GM12878 (cell line): ENCODE data around the gene CACTIN. TPM values are rescaled to one million over a fixed set of nuclear protein-coding genes. Genes with fewer than 3 reads are reported as not detected.

ENCODE experiments used
- ATAC-seq: fragments of 200-7000 bp; cut with Tn5 transposase; 3 replicates; pipeline ENCODE4 v1.9.1; 2020; ENCODE audit warnings: mild to moderate bottlenecking, moderate library complexity
- BruUV-seq: library from RNA; stranded (reverse); fragments of 400-500 nt; replicated peaks from 2 replicates; lab custom pipeline; 2021; lab: Mats Ljungman, UMichigan
- CTCF ChIA-PET: fragments of 300-600 bp; sonication (Branson Sonifier 250); formaldehyde crosslinking; extraction: SDS; loops from one replicate; lab custom pipeline; 2021; ENCODE audit warnings: inconsistent platforms; lab: Yijun Ruan, JAX
- POLR2A ChIA-PET: fragments of 350-600 bp; formaldehyde crosslinking; extraction: SDS; loops from one replicate; lab custom pipeline; 2021; ENCODE audit warnings: inconsistent platforms; lab: Charles Lee
- RAD21 ChIA-PET: fragments of 300-600 bp; sonication (Branson Sonifier 250); formaldehyde crosslinking; loops from one replicate; lab custom pipeline; 2023; ENCODE audit warnings: antibody characterized with exemption; ENCODE audit not compliant: unreplicated experiment; lab: Charles Lee
- SMC1A ChIA-PET: fragments of 300-600 bp; sonication (Branson Sonifier 250); formaldehyde crosslinking; loops from one replicate; lab custom pipeline; 2023; ENCODE audit not compliant: unreplicated experiment, uncharacterized antibody; lab: Charles Lee
- DNase-seq: peaks from one replicate; pipeline ENCODE4 v3.0.0-alpha.2; 2011; ENCODE audit warnings: low read depth, low spot score
- FAIRE-seq: peaks from 3 replicates; lab custom pipeline; 2011; peaks lifted over from hg19 to GRCh38; lab: Jason Lieb, UNC
- H2AFZ ChIP-seq: 2 replicates; pipeline ENCODE4 v1.6.0; 2011; ENCODE audit warnings: low read depth, low read length, control low read depth; ENCODE audit not compliant: control insufficient read depth
- H3K27ac ChIP-seq: 2 replicates; pipeline ENCODE4 v1.5.1; 2011; ENCODE audit warnings: control low read depth; ENCODE audit not compliant: control insufficient read depth, insufficient read depth
- H3K27me3 ChIP-seq, 2 experiments: replicated peaks in 1 of 2; 2 replicates each; pipeline versions ENCODE4 v1.6.0 to v1.6.1; 2011; ENCODE audit warnings: low read length in 1 of 2; ENCODE audit not compliant: control insufficient read depth in 2 of 2, insufficient read depth in 2 of 2
- H3K36me3 ChIP-seq, 2 experiments: 2 replicates each; pipeline ENCODE4 v1.5.1; 2011; ENCODE audit warnings: low read length in 1 of 2; ENCODE audit not compliant: control insufficient read depth in 2 of 2, insufficient read depth in 2 of 2
- H3K4me1 ChIP-seq: 2 replicates; pipeline ENCODE4 v1.6.1; 2011; ENCODE audit warnings: mild to moderate bottlenecking, low read length, moderate library complexity, mixed read lengths; ENCODE audit not compliant: control insufficient read depth, insufficient read depth
- H3K4me2 ChIP-seq: 2 replicates; pipeline ENCODE4 v1.6.0; 2011; ENCODE audit warnings: control low read depth; ENCODE audit not compliant: control insufficient read depth, insufficient read depth
- H3K4me3 ChIP-seq: fragments of 200-600 bp; sonication (generic); 2 replicates; pipeline ENCODE4 v1.5.1; 2016
- H3K79me2 ChIP-seq: 2 replicates; pipeline ENCODE4 v1.6.0; 2011; ENCODE audit warnings: low read length; ENCODE audit not compliant: control insufficient read depth, insufficient read depth
- H3K9ac ChIP-seq: 2 replicates; pipeline ENCODE4 v1.8.0; 2011; ENCODE audit warnings: low read length, control low read depth, mixed read lengths; ENCODE audit not compliant: control insufficient read depth, insufficient read depth
- H3K9me3 ChIP-seq: replicated peaks from 3 replicates; pipeline ENCODE4 v1.5.1; 2011; ENCODE audit warnings: mild to moderate bottlenecking, low read length; ENCODE audit not compliant: control insufficient read depth, insufficient read depth
- H4K20me1 ChIP-seq: 2 replicates; pipeline ENCODE4 v1.6.0; 2011; ENCODE audit not compliant: control insufficient read depth, insufficient read depth
- CBX3 ChIP-seq: fragments of 200-600 bp; sonication (generic); IDR thresholded peaks from 2 replicates; pipeline ENCODE4 v1.6.1; 2016; ENCODE audit warnings: low read depth, borderline replicate concordance
- EGR1 ChIP-seq, 2 experiments: IDR thresholded peaks; 1 replicate in 1 of 2; 2 replicates in 1 of 2; pipeline ENCODE4 v1.6.1; 2011 to 2012; ENCODE audit warnings: low read depth in 2 of 2, low read length in 2 of 2, borderline replicate concordance in 1 of 2, mild to moderate bottlenecking in 1 of 2, moderate library complexity in 1 of 2
- POLR2A ChIP-seq: IDR thresholded peaks from 2 replicates; pipeline ENCODE4 v1.6.1; 2011; ENCODE audit warnings: low read depth, mild to moderate bottlenecking, low read length
- RELB ChIP-seq: fragments of 450-650 bp; IDR thresholded peaks from 2 replicates; pipeline ENCODE4 v1.6.1; 2017; ENCODE audit warnings: low read depth, mild to moderate bottlenecking, moderate library complexity
- WGBS: methylation state at CpG from one replicate; pipeline ENCODE4 v1.1.6; 2016; ENCODE audit warnings: low lambda C conversion rate; ENCODE audit not compliant: insufficient replicate concordance, insufficient coverage; ENCODE audit errors: missing lambda C conversion rate; 5-methylcytosine and 5-hydroxymethylcytosine counted together
- in situ Hi-C: fragments of 300-500 bp; cut with MboI; formaldehyde crosslinking; loops from 9 replicates; pipeline ENCODE4 v1.14.3; 2018; ENCODE audit warnings: mixed read lengths
- intact Hi-C: fragments of 100-400 bp; cut with micrococcal nuclease; formaldehyde crosslinking; loops from one replicate; pipeline ENCODE4 v1.14.2; 2022; ENCODE audit not compliant: unreplicated experiment
- polyA plus RNA-seq, 11 experiments: library from polyadenylated mRNA; depleted of rRNA in 4 of 11; unstranded in 6 of 11; stranded (reverse) in 5 of 11; fragments of >200 nt; fragmentation: Nextera tagmentation in 4 of 11; fragmentation: Illumina TruSeq in 1 of 11; extraction: Ambion mirVana in 4 of 11; extraction: Trizol in 1 of 11; gene quantifications; 1 replicate in 1 of 11; 2 replicates in 10 of 11; pipeline versions ENCODE4 v1.2.1 to v1.2.3, GENCODE V29; 2011 to 2016; ENCODE audit warnings: inconsistent platforms in 2 of 11, missing spikeins in 2 of 11, low read depth in 1 of 11
- total RNA-seq, 4 experiments: library from RNA; depleted of rRNA in 3 of 4; stranded (reverse); fragments of >200 nt in 3 of 4; fragmentation: Illumina TruSeq in 1 of 4; extraction: Trizol in 1 of 4; gene quantifications; 2 replicates each; pipeline versions ENCODE4 v1.2.1 to v1.2.3, GENCODE V29; 2013 to 2021

The CACTIN gene
- total and polyA plus RNA-seq, 10 of the 15 experiments (the other 5 are each of a cell fraction or from before 2014, with no cell fraction given): 0.40 to 31.4 (median 12.5) TPM

- FAIRE-seq (no peak), ATAC-seq (no peak; the same call in 2 of the 3 replicates)
- Histone ChIP-seq H3K4me3 (peak within 1 kb of the TSS; percentile 99), H3K27me3 (no peaks in the 10 kb centered on the region)
- SMC1A ChIA-PET: no interaction called here
- in situ Hi-C loops: no loop called here
- intact Hi-C loops: loop anchor here (5.0 kb wide), 1 partner anchor 34 kb away; the partner anchor contains the start of gene TBXA2R
- 0 out of 2 replicates have a peak, but pooled peaks have one; percentile 8 for TF ChIP-seq RELB
- peak; percentile 31 for TF ChIP-seq POLR2A
- TF ChIP-seq CBX3: no peak
- peak in 1 of 2 experiments; percentile 43; a peak in 2 of 3 replicates for TF ChIP-seq EGR1 (IDR thresholded peaks at IDR 0.05; ENCODE audit: borderline replicate concordance in 1 of 2, low read depth in 2 of 2, low read length in 2 of 2)
- TF ChIP-seq, all 136 proteins: peak for 3
- peak within 1 kb of the TSS; percentile 98 for H3K4me2 ChIP-seq
- ChIA-PET CTCF (no interaction called here), POLR2A (interaction anchor here (1.1 to 1.5 kb wide), 2 partner anchors 15 to 17 kb away, joined by 3 to 6 read pairs; partner anchors contain the start of gene MFSD12), RAD21 (no interaction called here)
- BruUV-seq: no TSS peak
- H4K20me1 ChIP-seq: no peaks in the 10 kb centered on the region
- H3K36me3 ChIP-seq: no peaks in the 10 kb centered on the region; a peak in 2 of 4 replicates
- H3K4me1 ChIP-seq: peaks cover 3% of the 10 kb centered on the region
- peaks cover 3% of the 10 kb centered on the region for H3K79me2 ChIP-seq
- H3K9ac ChIP-seq: peak within 1 kb of the TSS; percentile 80
- peak within 1 kb of the TSS; percentile 69 for H3K27ac ChIP-seq
- DNase-seq: no peak
- H3K9me3 ChIP-seq: no peaks in the 10 kb centered on the region
- peak within 1 kb of the TSS; percentile 76 for H2AFZ ChIP-seq
- WGBS: 0% methylated on average over 15 of the region's 30 CpGs
These were observed 53.8 kb downstream of the CACTIN start, which contains the start of gene HMG20B for GRCh38 chr19:3572855-3573161. HMG20B (plus strand) TSS chr19:3572944; CDS start chr19:3573310, 366 bp downstream.
